KMS-11 (cell line): ENCODE results near the gene POLA1.

Experiments
- H2AFZ ChIP-seq: fragments of 200-600 bp; sonication (generic); 2 replicates; pipeline ENCODE4 v1.6.1; 2016; ENCODE audit warnings: antibody characterized with exemption, mixed run types, low read depth
- H3K27ac ChIP-seq: fragments of 200-600 bp; sonication (generic); 2 replicates; pipeline ENCODE4 v1.6.1; 2016; ENCODE audit warnings: mild to moderate bottlenecking, mixed run types
- H3K27me3 ChIP-seq: fragments of 200-600 bp; sonication (generic); 2 replicates; pipeline ENCODE4 v1.6.1; 2017; ENCODE audit warnings: mild to moderate bottlenecking, low read depth, mixed run types, moderate library complexity; ENCODE audit not compliant: insufficient read depth
- H3K36me3 ChIP-seq: fragments of 200-600 bp; sonication (generic); 2 replicates; pipeline ENCODE4 v1.6.1; 2017; ENCODE audit warnings: mild to moderate bottlenecking, mixed run types; ENCODE audit not compliant: insufficient read depth
- H3K4me1 ChIP-seq: fragments of 200-600 bp; sonication (generic); 2 replicates; pipeline ENCODE4 v1.6.1; 2016; ENCODE audit warnings: mild to moderate bottlenecking, low read depth, mixed run types; ENCODE audit not compliant: poor library complexity, severe bottlenecking
- H3K4me2 ChIP-seq: fragments of 200-600 bp; sonication (generic); 2 replicates; pipeline ENCODE4 v1.7.0; 2016; ENCODE audit warnings: mild to moderate bottlenecking, mixed run types
- H3K4me3 ChIP-seq: fragments of 200-600 bp; sonication (generic); IDR thresholded peaks from 2 replicates; pipeline ENCODE4 v1.6.1; 2017; ENCODE audit warnings: low read depth, low read length, mixed read lengths; ENCODE audit not compliant: insufficient read depth
- H3K79me2 ChIP-seq: fragments of 200-600 bp; sonication (generic); 2 replicates; pipeline ENCODE4 v1.6.1; 2016; ENCODE audit warnings: low read depth, mixed run types; ENCODE audit not compliant: insufficient read depth
- H3K9ac ChIP-seq: fragments of 200-600 bp; sonication (generic); 2 replicates; pipeline ENCODE4 v1.6.1; 2016; ENCODE audit warnings: mild to moderate bottlenecking, mixed run types
- H4K20me1 ChIP-seq: fragments of 200-600 bp; sonication (generic); 2 replicates; pipeline ENCODE4 v1.6.1; 2016; ENCODE audit warnings: mild to moderate bottlenecking, mixed run types; ENCODE audit not compliant: insufficient read depth
- CTCF ChIP-seq: fragments of 200-600 bp; sonication (generic); conservative IDR thresholded peaks from 2 replicates; pipeline ENCODE4 v1.6.1; 2017; ENCODE audit warnings: low read depth, mild to moderate bottlenecking, antibody characterized with exemption, low read length, moderate library complexity, mixed read lengths

POLA1 gene

DNA sequence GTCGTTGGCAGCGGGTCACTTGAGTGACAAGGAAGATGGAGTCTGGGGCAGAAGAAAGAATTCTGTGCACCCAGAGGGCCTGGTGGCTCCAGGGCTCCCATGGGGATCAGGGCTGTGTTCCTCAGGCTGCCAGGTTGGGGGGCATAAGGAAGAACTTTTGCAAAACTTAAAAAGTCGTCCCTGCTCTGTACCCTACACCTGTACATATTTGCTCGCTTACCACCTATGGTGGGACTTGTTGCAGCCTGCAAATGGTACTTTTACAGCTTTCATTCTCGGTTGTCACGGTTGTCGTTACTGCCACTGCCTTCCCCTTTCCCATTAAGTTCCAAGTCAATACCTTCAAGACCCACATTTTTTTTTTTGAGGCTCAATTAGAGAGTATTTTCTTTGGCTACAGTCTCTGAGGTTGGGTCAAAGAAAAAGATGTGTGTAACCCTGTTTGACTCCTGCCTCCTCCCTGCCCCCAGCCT, 312.9 kb downstream of the POLA1 start:
- no peaks in the 10 kb centered on the region for H3K36me3 ChIP-seq
- H3K9ac ChIP-seq = no peak overlapping the region
- no peak overlapping the region for H3K27ac ChIP-seq
- no peak overlapping the region for H2AFZ ChIP-seq
- TF ChIP-seq CTCF = no peak
- H4K20me1 ChIP-seq = no peaks in the 10 kb centered on the region
- no peaks in the 10 kb centered on the region for H3K4me1 ChIP-seq
- no peaks in the 10 kb centered on the region for H3K79me2 ChIP-seq
- no peaks in the 10 kb centered on the region for H3K27me3 ChIP-seq
- H3K4me3 ChIP-seq = no peak overlapping the region
- H3K4me2 ChIP-seq = no peak overlapping the region

DNA sequence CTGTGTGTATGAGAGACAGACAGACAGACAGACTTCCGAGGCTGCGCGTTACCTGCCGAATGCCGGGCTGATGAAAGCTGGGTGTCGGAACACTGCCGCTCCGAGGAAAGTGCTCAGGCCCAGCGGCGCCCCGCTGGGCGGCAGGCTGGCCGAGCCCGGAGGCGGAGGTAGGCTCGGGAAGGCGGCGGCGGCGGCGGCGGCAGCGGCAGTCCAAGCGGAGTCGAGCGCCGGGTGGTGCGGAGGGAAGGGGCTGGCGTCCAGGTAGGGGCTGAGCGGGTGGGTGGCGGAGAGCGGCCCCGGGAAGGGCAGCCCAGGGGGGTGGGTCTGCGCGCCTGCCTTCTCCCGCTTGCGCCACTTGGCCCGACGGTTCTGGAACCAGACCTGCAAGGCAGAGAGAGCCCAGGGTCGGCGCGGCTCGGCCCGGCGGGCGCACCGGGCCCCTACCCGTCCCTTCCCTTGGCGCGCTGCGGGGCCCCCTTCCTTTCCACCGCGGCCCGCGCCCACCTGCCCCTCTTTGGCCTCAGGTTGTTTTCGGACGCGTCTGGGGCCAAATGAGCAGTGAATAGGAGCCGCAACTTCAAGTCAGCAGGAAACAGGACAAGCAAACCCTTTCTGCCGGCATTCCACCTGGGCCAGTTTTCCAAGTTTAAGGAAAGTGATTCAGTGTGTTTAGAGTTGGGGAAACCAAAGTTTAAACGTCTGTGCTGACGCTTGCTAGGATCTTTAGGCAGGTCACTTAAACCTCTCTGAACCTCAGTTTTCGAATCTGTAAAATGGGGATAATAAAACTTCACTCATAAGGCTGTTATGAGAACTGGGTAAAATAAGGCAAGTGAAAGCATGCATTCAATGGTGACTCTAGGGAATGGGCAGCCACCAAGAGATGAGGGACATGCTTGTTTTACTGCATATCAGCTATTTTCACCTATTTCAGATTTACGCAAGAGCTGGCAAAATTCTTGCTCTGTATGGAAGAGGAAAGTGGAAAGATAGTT, 313.6 kb downstream of the POLA1 start:
- H3K4me1 ChIP-seq = no peaks in the 10 kb centered on the region
- no peak overlapping the region for H3K27ac ChIP-seq
- no peak overlapping the region for H3K4me2 ChIP-seq
- H4K20me1 ChIP-seq = no peaks in the 10 kb centered on the region
- H3K4me3 ChIP-seq = no peak overlapping the region
- no peaks in the 10 kb centered on the region for H3K36me3 ChIP-seq
- no peak overlapping the region for H2AFZ ChIP-seq
- H3K9ac ChIP-seq = no peak overlapping the region
- no peaks in the 10 kb centered on the region for H3K27me3 ChIP-seq
- TF ChIP-seq CTCF = no peak
- H3K79me2 ChIP-seq = no peaks in the 10 kb centered on the region

DNA sequence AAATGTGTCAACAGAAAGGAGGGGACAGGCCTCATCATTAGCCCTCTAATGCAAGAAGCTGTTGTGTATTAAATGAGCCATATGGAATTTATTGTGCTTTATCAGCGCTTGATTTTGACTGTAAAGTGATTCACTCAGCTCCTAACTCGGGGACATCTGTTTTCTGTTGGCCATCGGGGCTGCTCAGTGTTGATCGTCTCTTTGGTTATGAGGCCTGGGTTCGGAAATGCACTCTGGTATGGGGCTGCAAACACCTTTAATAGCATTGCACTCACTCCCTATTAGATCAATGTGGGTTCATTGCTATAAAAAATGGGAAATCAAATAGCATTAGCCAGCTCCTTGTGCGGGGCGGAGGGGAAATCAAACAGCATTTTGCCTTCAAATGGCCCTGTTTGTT, 315.7 kb downstream of the POLA1 start:
- no peak overlapping the region for H3K4me3 ChIP-seq
- no peaks in the 10 kb centered on the region for H4K20me1 ChIP-seq
- H3K27me3 ChIP-seq = no peaks in the 10 kb centered on the region
- H3K36me3 ChIP-seq = no peaks in the 10 kb centered on the region
- no peaks in the 10 kb centered on the region for H3K4me1 ChIP-seq
- H3K79me2 ChIP-seq = no peaks in the 10 kb centered on the region
- H3K4me2 ChIP-seq = no peak overlapping the region
- no peak overlapping the region for H3K27ac ChIP-seq
- H2AFZ ChIP-seq = no peak overlapping the region
- TF ChIP-seq CTCF = no peak
- H3K9ac ChIP-seq = no peak overlapping the region

- Histone ChIP-seq H2AFZ (no peak overlapping the region), H3K79me2 (no peaks in the 10 kb centered on the region), H4K20me1 (no peaks in the 10 kb centered on the region), H3K4me3 (no peak overlapping the region), H3K27me3 (no peaks in the 10 kb centered on the region), H3K4me1 (no peaks in the 10 kb centered on the region), H3K4me2 (no peak overlapping the region), H3K27ac (no peak overlapping the region), H3K9ac (no peak overlapping the region), H3K36me3 (no peaks in the 10 kb centered on the region)
- TF ChIP-seq CTCF = no peak
Measured at GRCh38 chrX:25010784-25011588, 317.3 kb downstream of the POLA1 start.
